ENCODE data around the gene PCDH17. TPM values are rescaled to one million over a fixed set of nuclear protein-coding genes. Genes with fewer than 3 reads are reported as not detected.

The PCDH17 gene
- total RNA-seq, 1 experiment from 2014 or later, result not detected

DNA sequence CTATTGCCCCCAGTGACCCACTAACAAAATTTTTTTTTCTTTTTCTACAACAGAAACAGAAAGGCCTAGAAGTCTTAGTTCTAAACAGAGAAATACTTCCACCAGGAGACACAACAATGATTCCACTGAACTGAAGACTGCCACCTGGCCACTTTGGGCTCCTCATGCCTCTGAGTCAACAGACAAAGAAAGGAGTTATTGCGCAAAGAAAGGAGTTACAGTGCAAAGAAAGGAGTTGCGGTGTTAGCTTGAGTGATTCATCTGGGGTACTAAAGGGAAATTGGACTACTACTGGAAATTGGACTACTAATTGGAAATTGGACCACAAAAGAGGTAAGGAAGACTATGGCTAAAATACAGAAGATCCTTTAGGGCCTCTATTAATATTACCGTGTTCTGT, 116.6 kb downstream of the PCDH17 start:
- Mint-ChIP-seq H3K4me1 (ENCODE audit: insufficient read depth, unreplicated experiment) (no peaks in the 10 kb centered on the region), H3K4me3 (ENCODE audit: unreplicated experiment) (no peak overlapping the region), H3K27me3 (ENCODE audit: insufficient read depth, unreplicated experiment) (peaks cover 16% of the 10 kb centered on the region), H3K27ac (ENCODE audit: low read depth, unreplicated experiment) (no peak overlapping the region), H3K36me3 (ENCODE audit: insufficient read depth, unreplicated experiment) (no peaks in the 10 kb centered on the region), H3K9me3 (ENCODE audit: unreplicated experiment) (peaks cover 22% of the 10 kb centered on the region)
- ChIA-PET CTCF (no interaction called here), POLR2A (no interaction called here)
- intact Hi-C loops (cut with micrococcal nuclease), result no loop called here
- DNase-seq (ENCODE audit: unreplicated experiment), result peak; percentile 57
- no TSS peak for BruUV-seq (replicated peaks)
- no peak for TF ChIP-seq CTCF (IDR thresholded peaks at IDR 0.05; ENCODE audit: unreplicated experiment)

DNA sequence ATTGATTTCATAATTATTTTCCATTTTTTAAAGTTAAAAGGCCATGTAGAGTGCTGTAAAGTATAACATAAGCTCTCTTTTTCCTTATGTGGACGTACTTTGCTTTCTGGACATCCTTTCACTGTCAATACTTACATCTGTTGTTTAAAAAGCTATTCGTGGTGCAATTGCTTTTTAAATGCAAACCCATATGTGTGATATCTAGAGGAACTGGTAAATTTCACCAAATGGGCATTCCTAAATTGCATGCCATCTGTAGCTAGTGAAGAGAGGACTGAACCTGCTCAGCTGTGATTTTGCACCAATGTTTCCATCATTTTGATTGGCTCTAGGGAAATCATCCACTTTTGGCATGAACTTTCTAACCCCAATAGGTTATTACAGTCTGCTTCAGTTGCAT, 129.4 kb downstream of the PCDH17 start:
- BruUV-seq (replicated peaks), result no TSS peak
- intact Hi-C loops (cut with micrococcal nuclease), result no loop called here
- no peaks in the 10 kb centered on the region for H3K36me3 Mint-ChIP-seq (ENCODE audit: insufficient read depth, unreplicated experiment)
- no peaks in the 10 kb centered on the region for H3K4me1 Mint-ChIP-seq (ENCODE audit: insufficient read depth, unreplicated experiment)
- no peak overlapping the region for H3K4me3 Mint-ChIP-seq (ENCODE audit: unreplicated experiment)
- H3K27me3 Mint-ChIP-seq (ENCODE audit: insufficient read depth, unreplicated experiment), result peaks cover 47% of the 10 kb centered on the region
- no peaks in the 10 kb centered on the region for H3K9me3 Mint-ChIP-seq (ENCODE audit: unreplicated experiment)
- DNase-seq (ENCODE audit: unreplicated experiment), result no peak
- no peak for TF ChIP-seq CTCF (IDR thresholded peaks at IDR 0.05; ENCODE audit: unreplicated experiment)
- H3K27ac Mint-ChIP-seq (ENCODE audit: low read depth, unreplicated experiment), result no peak overlapping the region
- ChIA-PET CTCF (no interaction called here), POLR2A (no interaction called here)

- Mint-ChIP-seq H3K27me3 (ENCODE audit: insufficient read depth, unreplicated experiment) (peaks cover 61% of the 10 kb centered on the region), H3K9me3 (ENCODE audit: unreplicated experiment) (no peaks in the 10 kb centered on the region), H3K27ac (ENCODE audit: low read depth, unreplicated experiment) (no peak overlapping the region), H3K4me1 (ENCODE audit: insufficient read depth, unreplicated experiment) (no peaks in the 10 kb centered on the region), H3K4me3 (ENCODE audit: unreplicated experiment) (no peak overlapping the region), H3K36me3 (ENCODE audit: insufficient read depth, unreplicated experiment) (no peaks in the 10 kb centered on the region)
- TF ChIP-seq CTCF (IDR thresholded peaks at IDR 0.05; ENCODE audit: unreplicated experiment), result no peak
- intact Hi-C loops (cut with micrococcal nuclease), result no loop called here
- POLR2A ChIA-PET, result no interaction called here
- no TSS peak for BruUV-seq (replicated peaks)
- DNase-seq (ENCODE audit: unreplicated experiment), result no peak
- CTCF ChIA-PET, result interaction anchor here (0.6 kb wide), 1 partner anchor 332 kb away, joined by 3 read pairs; no protein-coding TSS in a partner anchor
Measured at GRCh38 chr13:57763689-57764088, 132.1 kb downstream of the PCDH17 start.

Measured in MCF 10A (cell line).